ENCODE data around the gene GAS2.

- TF ChIP-seq TAF1 (IDR thresholded peaks at IDR 0.05; ENCODE audit: low read depth) (no peak), CTCF (IDR thresholded peaks at IDR 0.05; ENCODE audit: poor library complexity, severe bottlenecking) (no peak), REST (IDR thresholded peaks at IDR 0.05; ENCODE audit: borderline replicate concordance) (no peak), RAD21 (conservative IDR thresholded peaks at IDR 0.05) (no peak), POLR2AphosphoS5 (IDR thresholded peaks at IDR 0.05) (no peak), MXI1 (conservative IDR thresholded peaks at IDR 0.05; ENCODE audit: poor library complexity, severe bottlenecking) (no peak)
These were observed 129.5 kb downstream of the GAS2 start for GRCh38 chr11:22795914-22796313.

Measured in neural cell (in vitro differentiated cells).